ENCODE measurements around the gene GMEB2. TPM values are rescaled to one million over a fixed set of nuclear protein-coding genes. Genes with fewer than 3 reads are reported as not detected.
"Not testable (repeated sequence)": the region's sequence is repeated elsewhere in the genome, so short reads cannot be mapped to it uniquely, and the experiment has no call there.

Gene GMEB2
- 15.5 and 16.8 TPM in 2 replicates for total RNA-seq

GRCh38 chr20:63626424-63627128, at the start of gene GMEB2:
Gene GMEB2 (minus strand): TSS chr20:63627101. CDS start chr20:63619397, 7,704 bp downstream.
- intact Hi-C loops (cut with micrococcal nuclease): loop anchor here (1.0 to 5.0 kb wide), 13 partner anchors 9 to 451 kb away; partner anchors contain the start of genes DNAJC5, PPDPF, PRPF6 and RGS19

DNA sequence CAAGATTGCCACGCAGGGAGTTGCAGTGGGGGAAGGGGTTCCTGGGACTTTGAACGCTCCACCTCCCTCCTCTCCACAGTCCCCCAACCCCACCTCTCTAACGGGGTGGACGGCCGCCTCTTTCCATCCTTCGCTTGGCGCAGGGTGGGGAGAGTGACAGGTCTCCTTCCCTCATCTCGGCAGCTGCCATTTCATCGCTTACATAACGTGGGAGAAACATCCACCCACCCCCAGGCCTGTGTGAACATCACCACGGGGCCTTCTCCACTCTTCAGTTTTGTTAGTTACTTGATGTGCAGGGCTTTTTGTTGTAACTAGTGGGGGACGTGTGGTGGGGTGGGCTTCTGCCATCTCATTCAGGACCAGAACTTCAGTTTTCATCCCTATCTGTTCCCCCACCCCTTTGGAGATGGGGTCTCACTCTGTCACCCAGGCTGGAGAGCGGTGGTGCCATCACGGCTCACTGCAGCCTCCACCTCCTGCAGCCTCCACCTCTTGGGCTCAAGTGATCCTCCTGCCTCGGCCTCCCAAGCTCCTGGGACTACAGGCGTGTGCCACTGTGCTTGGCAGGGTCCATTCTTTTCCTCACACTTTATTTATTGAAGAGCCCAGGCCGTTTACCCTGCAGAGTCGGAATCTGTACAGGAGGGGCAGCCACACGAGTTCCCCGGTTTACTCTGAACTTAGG, 48.9 kb upstream of the GMEB2 start:
- intact Hi-C loops (cut with micrococcal nuclease): no loop called here

GRCh38 chr20:63673951-63674350, 47.0 kb upstream of the GMEB2 start:
- intact Hi-C loops (cut with micrococcal nuclease): no loop called here

GRCh38 chr20:63672666-63673065, 45.8 kb upstream of the GMEB2 start:
- intact Hi-C loops (cut with micrococcal nuclease): no loop called here

DNA sequence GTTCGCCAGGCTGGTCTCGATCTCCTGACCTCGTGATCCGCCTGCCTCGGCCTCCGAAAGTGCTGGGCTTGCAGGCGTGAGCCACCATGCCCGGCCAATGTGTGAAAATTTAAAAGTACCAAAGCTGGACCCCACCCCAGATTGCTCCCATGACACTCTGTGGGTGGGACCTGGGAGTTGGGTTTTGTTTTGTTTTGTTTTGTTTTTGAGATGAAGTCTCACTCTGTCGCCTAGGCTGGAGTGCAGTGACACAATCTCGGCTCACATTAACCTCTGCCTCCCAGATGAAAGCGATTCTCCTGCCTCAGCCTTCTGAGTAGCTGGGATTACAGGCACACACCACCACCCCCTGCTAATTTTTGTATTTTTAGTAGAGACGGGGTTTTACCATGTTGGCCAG, 44.8 kb upstream of the GMEB2 start:
- intact Hi-C loops (cut with micrococcal nuclease): not testable (repeated sequence)

- intact Hi-C loops (cut with micrococcal nuclease): no loop called here
Measured at GRCh38 chr20:63668351-63668750, 41.5 kb upstream of the GMEB2 start.

DNA sequence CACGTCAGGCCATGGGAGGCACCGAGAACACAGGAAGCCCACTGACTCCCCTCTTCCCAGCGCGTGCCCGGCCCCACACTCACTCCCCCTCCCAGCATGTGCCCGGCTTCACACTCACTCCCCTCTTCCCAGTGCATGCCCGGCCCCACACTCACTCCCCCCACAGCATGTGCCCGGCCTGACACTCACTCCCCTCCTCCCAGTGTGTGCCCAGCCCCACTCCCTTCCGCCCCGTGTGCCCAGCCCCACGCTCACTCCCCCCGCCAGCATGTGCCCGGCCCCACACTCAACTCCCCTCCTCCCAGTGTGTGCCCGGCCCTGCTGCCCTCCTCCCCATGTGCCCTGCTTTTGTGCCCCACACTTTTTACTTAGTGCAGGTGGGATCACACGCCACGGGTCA, 41.0 kb upstream of the GMEB2 start:
- intact Hi-C loops (cut with micrococcal nuclease): no loop called here

- intact Hi-C loops (cut with micrococcal nuclease): no loop called here
Measured at GRCh38 chr20:63665708-63666107, 38.8 kb upstream of the GMEB2 start.

DNA sequence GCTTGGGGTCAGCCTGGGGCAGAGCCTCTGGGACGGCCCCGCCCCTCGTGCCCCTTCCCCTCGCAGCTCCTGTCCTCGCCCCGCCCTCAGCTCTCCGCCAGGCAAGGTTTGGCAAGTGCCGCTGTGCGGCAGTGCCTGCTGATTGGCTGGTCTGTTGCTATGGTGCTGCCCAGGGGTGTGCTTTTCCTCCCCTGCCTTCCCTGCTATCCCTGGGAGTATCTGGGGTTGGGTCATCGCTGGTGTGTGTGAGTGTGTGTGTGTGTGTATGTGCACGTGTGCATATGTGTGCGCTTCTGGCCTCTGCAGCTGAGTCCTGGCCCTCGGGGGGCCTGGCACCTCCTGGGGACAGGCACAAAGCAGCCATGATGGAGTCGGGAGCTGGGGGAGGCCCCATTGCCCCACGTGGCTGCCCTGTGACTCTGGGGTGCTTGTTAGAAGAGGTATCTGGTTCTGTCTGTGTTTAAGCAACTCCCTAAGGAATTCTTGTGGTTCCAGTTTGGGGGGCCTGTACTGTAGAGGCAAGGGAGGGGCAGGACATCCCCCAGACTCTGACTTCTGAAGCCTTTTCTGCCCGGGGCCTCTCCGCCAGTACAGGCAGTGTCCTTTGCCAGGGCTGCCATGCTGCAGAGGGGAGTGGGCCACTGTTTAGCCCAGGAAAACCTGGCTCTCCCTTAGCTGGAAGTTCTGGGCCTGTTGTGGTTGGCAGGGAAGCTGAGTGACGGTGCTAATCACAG, 38.1 kb upstream of the GMEB2 start:
- intact Hi-C loops (cut with micrococcal nuclease): no loop called here

DNA sequence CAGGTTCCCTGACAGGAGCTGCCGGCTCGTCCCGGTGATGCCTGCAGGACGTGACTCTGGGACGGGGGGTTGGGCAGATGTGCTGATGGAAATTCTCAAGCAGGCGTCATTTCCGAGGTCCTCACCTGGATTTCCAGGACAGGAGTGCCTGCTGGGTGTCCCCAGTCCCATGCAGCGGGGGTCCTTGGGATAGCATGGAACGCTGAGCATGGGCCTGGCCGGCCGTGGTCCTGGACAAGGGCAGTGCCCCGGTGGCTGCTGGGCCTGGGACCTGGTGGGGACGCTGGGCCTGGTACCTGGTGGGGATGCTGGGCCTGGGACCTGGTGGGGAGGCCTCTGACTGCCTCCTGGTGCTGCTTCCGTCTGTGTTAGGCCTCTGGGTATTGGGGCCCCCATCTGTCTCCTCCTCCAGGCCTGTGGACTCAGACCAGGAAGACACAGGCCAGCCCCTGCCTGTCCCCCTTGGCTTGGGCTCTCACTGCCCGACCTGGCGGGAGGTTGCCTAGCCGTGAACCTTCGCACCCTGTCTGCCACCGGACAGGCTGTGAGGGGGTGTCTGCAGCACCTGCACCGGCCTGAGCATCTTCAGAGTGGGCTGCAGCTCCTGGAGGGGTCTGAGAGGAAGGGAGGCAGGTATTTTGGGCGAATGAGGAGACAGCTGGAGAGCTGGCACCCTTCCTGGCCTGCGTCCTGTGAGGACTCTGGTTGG, 37.4 kb upstream of the GMEB2 start:
- intact Hi-C loops (cut with micrococcal nuclease): no loop called here

DNA sequence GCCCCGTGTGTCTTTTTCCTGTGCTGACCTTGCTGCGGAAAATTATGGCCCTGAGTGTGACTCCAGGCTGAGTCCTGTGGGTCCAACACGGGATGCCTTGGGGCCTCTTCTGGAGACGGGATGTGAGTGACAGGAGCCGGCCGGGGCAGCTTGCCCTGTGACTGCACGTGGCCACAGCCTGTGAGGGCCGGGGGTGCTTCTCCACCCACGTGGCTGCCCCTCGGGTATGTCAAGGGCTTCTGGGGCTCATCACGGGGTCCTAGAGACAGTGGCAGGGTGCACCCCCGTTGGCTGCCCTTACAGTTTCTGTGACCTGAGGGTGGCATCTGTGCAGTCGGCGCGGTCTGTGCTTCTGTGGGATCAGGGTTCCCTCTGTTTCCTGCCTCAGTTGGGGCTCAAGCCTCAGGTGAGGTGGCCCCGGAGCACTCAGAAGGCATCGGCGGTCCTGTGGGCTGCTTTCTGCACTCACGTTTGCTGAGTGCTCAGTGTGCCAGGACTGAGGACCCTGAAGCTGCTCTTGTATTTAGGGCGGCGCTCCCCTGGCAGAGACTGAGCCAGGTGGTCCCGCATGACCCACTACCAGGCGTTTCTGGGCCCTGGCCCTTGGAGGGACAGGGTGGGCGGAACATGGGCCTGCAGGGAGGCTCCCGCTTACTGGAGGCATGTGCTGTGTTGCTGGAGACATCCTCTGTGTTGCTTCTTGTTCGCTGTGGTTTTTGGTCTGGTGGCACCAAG, 36.6 kb upstream of the GMEB2 start:
- intact Hi-C loops (cut with micrococcal nuclease): no loop called here

- intact Hi-C loops (cut with micrococcal nuclease): no loop called here
Measured at GRCh38 chr20:63662813-63663189, 35.9 kb upstream of the GMEB2 start.

DNA sequence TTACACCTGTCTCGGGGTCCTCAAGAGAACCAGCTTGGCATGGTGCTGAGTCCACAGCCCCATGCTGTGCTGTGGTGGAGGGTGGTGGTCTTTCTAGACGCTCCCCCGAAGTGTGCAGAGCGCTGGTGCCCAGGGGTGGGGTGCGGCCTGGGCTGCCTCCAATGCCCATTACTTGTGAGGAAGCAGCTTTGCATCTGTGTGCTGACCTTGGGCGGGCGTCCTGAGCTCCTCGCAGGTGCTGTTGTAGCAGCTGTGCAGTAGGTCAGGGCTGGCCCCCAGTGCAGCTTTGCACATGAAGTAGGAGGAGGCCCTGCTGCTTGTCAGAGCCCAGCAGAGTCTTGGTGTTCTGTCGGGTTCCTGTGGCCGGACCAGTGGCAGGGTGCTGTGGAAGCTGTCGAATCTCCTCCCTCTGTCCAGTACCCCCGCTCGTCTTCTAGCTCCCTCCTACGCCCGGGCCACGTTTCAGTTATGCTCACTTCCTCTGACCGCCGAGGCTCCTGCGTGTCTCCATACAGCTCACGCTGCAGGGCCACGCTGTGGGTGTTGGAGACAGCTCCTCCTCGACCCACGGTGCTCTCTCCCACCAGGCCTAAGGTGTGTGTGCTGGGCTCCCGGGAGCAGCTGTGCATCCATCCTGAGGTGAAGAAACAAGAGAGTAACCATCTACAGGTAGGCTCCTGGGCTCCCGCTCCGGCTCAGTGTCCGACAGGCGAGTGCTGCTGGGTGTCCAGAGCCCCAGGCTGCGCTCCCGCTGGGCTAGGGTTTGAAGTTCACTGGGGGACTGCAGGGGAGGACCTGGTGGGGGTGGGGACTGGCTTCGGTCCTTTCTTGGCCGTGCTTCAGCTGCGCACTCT, 35.3 kb upstream of the GMEB2 start:
- intact Hi-C loops (cut with micrococcal nuclease): no loop called here

GRCh38 chr20:63661108-63661507, 34.2 kb upstream of the GMEB2 start:
- intact Hi-C loops (cut with micrococcal nuclease): no loop called here

- intact Hi-C loops (cut with micrococcal nuclease): no loop called here
Measured at GRCh38 chr20:63660622-63661021, 33.7 kb upstream of the GMEB2 start.

DNA sequence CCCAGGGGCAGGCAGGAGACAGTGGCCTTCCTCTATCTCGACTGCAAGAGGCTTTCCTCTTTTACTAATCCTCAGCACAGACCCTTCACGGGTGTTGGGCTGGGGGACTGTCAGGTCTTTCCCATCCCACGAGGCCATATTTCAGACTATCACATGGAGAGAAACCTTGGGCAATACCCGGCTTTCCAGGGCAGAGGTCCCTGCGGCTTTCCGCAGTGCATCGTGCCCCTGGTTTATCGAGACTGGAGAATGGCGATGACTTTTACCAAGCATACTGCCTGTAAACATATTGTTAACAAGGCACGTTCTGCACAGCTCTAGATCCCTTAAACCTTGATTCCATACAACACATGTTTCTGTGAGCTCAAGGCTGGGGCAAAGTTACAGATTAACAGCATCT, 33.3 kb upstream of the GMEB2 start:
- intact Hi-C loops (cut with micrococcal nuclease): not testable (repeated sequence)

GRCh38 chr20:63659370-63659769, 32.5 kb upstream of the GMEB2 start:
- intact Hi-C loops (cut with micrococcal nuclease): loop anchor here (2.0 to 10.0 kb wide), 3 partner anchors 71 to 725 kb away; partner anchors contain the start of genes GID8 and YTHDF1

DNA sequence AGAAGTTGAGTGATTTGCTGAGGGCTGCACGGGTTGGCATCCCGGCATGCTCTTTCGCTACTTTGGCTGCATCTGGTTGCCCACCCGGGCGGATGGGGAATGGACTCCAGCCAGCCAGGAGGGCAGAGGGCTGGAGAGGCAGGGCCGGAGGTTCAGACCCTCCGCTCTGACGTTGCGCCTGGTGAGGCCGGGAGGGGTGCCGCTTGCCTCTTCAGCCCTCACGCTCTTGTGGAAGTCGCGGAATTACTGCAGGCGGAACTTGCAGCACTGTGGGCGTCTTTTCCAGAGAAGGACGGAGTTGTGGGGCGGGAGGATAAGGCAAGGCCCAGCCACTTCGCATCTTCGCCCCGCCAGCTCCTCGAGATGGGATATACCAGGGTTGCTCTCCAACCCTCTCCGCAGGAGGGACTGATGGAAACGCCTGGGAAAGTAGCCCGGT, 31.9 kb upstream of the GMEB2 start:
- intact Hi-C loops (cut with micrococcal nuclease): loop anchor here (1.0 to 10.0 kb wide), 13 partner anchors 16 to 724 kb away; partner anchors contain the start of genes ARFRP1, GID8, GMEB2 and PRPF6

- intact Hi-C loops (cut with micrococcal nuclease): loop anchor here (1.0 to 10.0 kb wide), 13 partner anchors 16 to 723 kb away; partner anchors contain the start of genes ARFRP1, GID8, GMEB2 and PRPF6
Measured at GRCh38 chr20:63657937-63658748, 31.2 kb upstream of the GMEB2 start, which contains the start of gene RTEL1. Gene RTEL1 (plus strand): TSS chr20:63658312. CDS start chr20:63659403, 1,091 bp downstream.
